Neutrophil (primary cell): ENCODE results near the gene SEC14L1.

Source experiments
- H3K27ac ChIP-seq: fragments of 200-600 bp; sonication (generic); 2 replicates; pipeline ENCODE4 v1.5.1; 2016; ENCODE audit warnings: mild to moderate bottlenecking, moderate library complexity
- H3K27me3 ChIP-seq: fragments of 200-600 bp; sonication (generic); 2 replicates; pipeline ENCODE4 v1.6.0; 2016; ENCODE audit warnings: mild to moderate bottlenecking
- H3K36me3 ChIP-seq: fragments of 200-600 bp; sonication (generic); 2 replicates; pipeline ENCODE4 v1.5.1; 2017
- H3K4me1 ChIP-seq, 2 experiments: fragments of 200-600 bp in 1 of 2; sonication (generic) in 1 of 2; 1 replicate in 1 of 2; 2 replicates in 1 of 2; pipeline versions ENCODE4 v1.5.1 to v1.6.1; 2013 to 2016; ENCODE audit warnings: low read depth in 1 of 2, low read length in 1 of 2, mild to moderate bottlenecking in 1 of 2, moderate library complexity in 1 of 2; ENCODE audit not compliant: control insufficient read depth in 1 of 2, insufficient read depth in 1 of 2
- H3K4me3 ChIP-seq, 2 experiments: fragments of 200-600 bp in 1 of 2; sonication (generic) in 1 of 2; 1 replicate in 1 of 2; 2 replicates in 1 of 2; pipeline ENCODE4 v1.5.1; 2013 to 2016; ENCODE audit warnings: low read depth in 1 of 2, low read length in 1 of 2, mild to moderate bottlenecking in 1 of 2, moderate library complexity in 1 of 2
- H3K9me3 ChIP-seq: fragments of 200-600 bp; sonication (generic); 2 replicates; pipeline ENCODE4 v1.5.1; 2016
- TF ChIP-seq, protein P1 (sequence below): fragments of 200-600 bp; sonication (generic); IDR thresholded peaks from 2 replicates; pipeline ENCODE4 v1.5.1; 2016; ENCODE audit warnings: antibody characterized with exemption

Gene SEC14L1

DNA sequence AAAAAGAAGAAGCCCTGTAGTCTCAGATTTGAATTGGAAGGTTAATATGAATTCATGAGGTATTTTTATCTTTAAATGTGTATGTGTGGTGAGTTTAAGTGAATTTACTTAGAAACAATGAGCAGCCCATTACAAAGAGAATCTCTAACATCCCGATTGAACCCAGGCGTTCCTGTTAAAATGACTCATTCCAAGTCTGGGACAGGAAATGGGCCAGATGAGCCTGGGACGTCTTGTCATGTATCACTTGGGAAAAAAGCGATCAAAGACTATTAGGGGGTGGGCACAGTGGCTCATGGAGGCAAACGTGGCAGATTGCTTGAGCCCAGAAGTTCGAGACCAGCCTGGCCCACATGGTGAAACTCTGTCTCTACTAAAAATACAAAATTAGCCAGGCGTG, 81.6 kb downstream of the SEC14L1 start:
- Histone ChIP-seq H3K27ac (no peak overlapping the region), H3K27me3 (no peaks in the 10 kb centered on the region), H3K4me1 (no peaks in the 10 kb centered on the region), H3K36me3 (peaks cover 41% of the 10 kb centered on the region), H3K4me3 (no peak overlapping the region), H3K9me3 (peaks cover 4% of the 10 kb centered on the region)
- TF ChIP-seq, protein P1, sequence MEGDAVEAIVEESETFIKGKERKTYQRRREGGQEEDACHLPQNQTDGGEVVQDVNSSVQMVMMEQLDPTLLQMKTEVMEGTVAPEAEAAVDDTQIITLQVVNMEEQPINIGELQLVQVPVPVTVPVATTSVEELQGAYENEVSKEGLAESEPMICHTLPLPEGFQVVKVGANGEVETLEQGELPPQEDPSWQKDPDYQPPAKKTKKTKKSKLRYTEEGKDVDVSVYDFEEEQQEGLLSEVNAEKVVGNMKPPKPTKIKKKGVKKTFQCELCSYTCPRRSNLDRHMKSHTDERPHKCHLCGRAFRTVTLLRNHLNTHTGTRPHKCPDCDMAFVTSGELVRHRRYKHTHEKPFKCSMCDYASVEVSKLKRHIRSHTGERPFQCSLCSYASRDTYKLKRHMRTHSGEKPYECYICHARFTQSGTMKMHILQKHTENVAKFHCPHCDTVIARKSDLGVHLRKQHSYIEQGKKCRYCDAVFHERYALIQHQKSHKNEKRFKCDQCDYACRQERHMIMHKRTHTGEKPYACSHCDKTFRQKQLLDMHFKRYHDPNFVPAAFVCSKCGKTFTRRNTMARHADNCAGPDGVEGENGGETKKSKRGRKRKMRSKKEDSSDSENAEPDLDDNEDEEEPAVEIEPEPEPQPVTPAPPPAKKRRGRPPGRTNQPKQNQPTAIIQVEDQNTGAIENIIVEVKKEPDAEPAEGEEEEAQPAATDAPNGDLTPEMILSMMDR, result no peak

- peaks cover 4% of the 10 kb centered on the region for H3K9me3 ChIP-seq
- H3K4me1 ChIP-seq, result no peaks in the 10 kb centered on the region
- H3K27ac ChIP-seq, result no peak overlapping the region
- H3K36me3 ChIP-seq, result peaks cover 26% of the 10 kb centered on the region
- H3K27me3 ChIP-seq, result no peaks in the 10 kb centered on the region
- H3K4me3 ChIP-seq, result no peak overlapping the region
- TF ChIP-seq, protein P1, result no peak
Measured at GRCh38 chr17:77223642-77224420, 83.1 kb downstream of the SEC14L1 start.

DNA sequence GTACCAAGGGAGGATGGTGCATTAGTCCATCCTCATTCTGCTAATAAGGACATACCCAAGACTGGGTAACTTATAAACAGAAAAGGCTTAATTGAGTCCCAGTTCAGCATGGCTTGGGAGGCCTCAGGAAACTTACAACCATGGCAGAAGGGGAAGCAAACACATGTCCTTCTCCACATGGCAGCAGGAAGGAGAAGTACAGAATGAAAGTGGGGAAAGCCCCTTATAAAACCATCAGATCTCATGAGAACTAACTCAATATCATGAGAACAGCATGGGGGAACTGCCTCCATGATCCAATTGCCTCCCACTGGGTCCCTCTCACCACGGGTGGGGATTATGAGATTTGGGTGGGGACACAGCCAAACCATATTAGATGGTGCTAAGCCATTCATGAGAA, 84.5 kb downstream of the SEC14L1 start:
- Histone ChIP-seq H3K4me1 (no peaks in the 10 kb centered on the region), H3K36me3 (peaks cover 14% of the 10 kb centered on the region), H3K4me3 (no peak overlapping the region), H3K9me3 (peaks cover 4% of the 10 kb centered on the region), H3K27ac (no peak overlapping the region), H3K27me3 (no peaks in the 10 kb centered on the region)
- TF ChIP-seq, protein P1, result no peak

DNA sequence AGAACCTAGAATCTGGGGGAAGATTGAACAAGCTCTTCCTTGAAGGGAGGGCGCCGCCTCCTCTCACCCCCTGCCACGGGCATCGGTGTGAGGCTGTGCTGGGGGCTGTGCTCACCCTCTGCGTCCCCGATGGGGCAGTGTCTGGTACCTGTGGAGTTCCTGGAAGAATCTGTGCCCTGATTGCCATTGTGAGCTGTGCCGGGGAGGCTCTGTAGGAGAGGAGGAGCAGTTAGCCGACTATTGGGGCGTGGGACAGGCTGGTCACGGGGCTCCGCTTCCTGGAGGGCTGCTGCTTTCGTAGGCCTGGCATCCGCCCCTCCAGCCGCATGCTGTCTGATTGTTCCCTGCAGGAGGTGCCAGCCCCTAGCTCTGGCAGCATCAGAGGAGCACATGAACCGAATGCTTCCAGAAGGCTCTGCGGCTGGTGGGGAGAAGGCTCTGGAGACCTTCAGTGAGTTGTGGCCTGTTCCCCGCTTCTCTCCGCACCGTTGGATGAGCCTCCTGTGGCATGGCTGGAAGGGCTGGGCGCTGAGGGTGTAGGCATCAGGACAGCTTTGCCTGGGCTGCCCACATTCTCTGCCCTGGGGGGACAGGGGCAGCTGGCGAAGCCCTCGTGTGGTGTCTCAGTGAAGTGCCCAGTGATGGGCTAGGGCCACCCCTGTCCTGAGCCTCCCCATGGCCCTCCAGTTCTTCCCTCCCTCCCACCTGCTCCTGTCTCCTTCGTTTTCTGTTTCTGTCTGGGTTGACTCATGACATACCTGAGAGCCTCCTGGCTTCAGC, 86.9 kb downstream of the SEC14L1 start:
- TF ChIP-seq, protein P1, result no peak
- Histone ChIP-seq H3K4me1 (no peaks in the 10 kb centered on the region), H3K4me3 (no peak overlapping the region), H3K36me3 (no peaks in the 10 kb centered on the region), H3K27ac (no peak overlapping the region), H3K9me3 (peaks cover 4% of the 10 kb centered on the region), H3K27me3 (no peaks in the 10 kb centered on the region)

DNA sequence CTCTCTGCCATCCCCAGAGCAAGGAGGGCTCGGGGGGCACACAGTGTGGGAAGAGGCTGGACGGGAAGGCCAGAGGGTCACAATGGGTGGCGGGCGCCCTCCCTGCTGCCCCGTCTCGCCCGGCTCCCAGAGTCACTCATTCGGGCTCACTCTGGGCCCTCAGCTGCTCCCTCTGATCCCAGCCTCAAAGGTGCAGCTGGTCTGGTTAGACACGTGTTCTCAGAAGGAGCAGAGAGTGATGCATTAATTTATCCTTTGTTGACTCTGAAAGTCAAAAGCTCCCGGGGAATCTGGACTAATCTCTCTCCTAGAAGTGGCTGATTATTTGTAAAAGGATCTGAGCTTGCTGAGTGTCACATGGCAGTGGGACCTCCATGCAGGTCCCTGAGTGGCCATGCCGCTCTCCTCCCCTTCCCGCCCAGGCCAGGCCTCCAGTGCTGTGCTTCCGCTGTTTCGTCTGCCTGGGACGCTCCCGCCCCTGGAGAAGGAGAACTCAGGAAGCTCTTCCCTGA, 87.5 kb downstream of the SEC14L1 start:
- Histone ChIP-seq H3K27me3 (no peaks in the 10 kb centered on the region), H3K9me3 (peaks cover 4% of the 10 kb centered on the region), H3K4me1 (no peaks in the 10 kb centered on the region), H3K27ac (no peak overlapping the region), H3K36me3 (no peaks in the 10 kb centered on the region), H3K4me3 (no peak overlapping the region)
- TF ChIP-seq, protein P1, result no peak
